ENCODE data around the gene HOOK1.

- TF ChIP-seq POLR2A (IDR thresholded peaks at IDR 0.05) (no peak), CTCF (IDR thresholded peaks at IDR 0.05) (no peak), POLR2AphosphoS5 (IDR thresholded peaks at IDR 0.05) (peak in 1 of 3 donors; percentile 47), EP300 (IDR thresholded peaks at IDR 0.05; ENCODE audit: low read depth) (no peak)
Observed at GRCh38 chr1:59857679-59858354, 43.1 kb downstream of the HOOK1 start.

Measured in transverse colon (tissue), 4 donors.